ENCODE measurements around the gene GREB1L. TPM values are rescaled to one million over a fixed set of nuclear protein-coding genes. Genes with fewer than 3 reads are reported as not detected.
"Not testable (repeated sequence)": the region's sequence is repeated elsewhere in the genome, so short reads cannot be mapped to it uniquely, and the experiment has no call there.

The GREB1L gene
- total and polyA plus RNA-seq, 12 donors, result 0.39 to 4.9 (median 1.3) TPM

DNA sequence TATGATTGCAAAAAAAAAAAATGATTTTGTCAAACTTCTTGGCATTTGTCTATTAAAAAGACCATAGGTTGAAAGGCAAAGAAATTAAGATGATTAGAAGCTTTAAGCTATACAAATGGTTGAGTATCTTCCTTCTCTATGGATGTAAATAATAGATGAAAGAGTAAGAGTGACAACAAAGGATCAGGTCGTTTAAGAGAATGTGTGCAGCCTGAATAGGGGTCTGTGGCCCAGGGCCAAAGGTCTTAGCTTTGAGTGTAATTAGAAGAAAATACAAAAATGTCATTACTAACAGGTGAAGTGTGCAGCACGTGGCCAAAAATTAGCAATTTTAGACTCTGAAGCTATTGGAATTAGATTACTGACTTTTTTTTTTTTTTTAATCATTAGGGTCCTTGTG is 122.4 kb downstream of the GREB1L start:
- peaks cover 0 to 4% of the 10 kb centered on the region in 2 donors for H3K4me1 ChIP-seq (replicated peaks in 1 of 2)
- no peaks in the 10 kb centered on the region for H3K36me3 ChIP-seq (replicated peaks in 1 of 2)
- no peaks in the 10 kb centered on the region for H3K27me3 ChIP-seq
- no peak overlapping the region for H3K4me3 ChIP-seq
- no peak overlapping the region for H3K27ac ChIP-seq
- no peak for DNase-seq
- 50 to 63% (median 59%) methylated on average over 2 of the region's 2 CpGs for WGBS, 4 donors
- H3K9me3 ChIP-seq (replicated peaks in 1 of 3), result no peaks in the 10 kb centered on the region
- intact Hi-C loops (cut with DNase I), result no loop called here
- TF ChIP-seq CTCF (IDR thresholded peaks at IDR 0.05) (no peak), POLR2A (IDR thresholded peaks at IDR 0.05) (no peak)

- Histone ChIP-seq H3K27me3 (no peaks in the 10 kb centered on the region), H3K4me1 (replicated peaks in 1 of 2) (peaks cover 0 to 4% of the 10 kb centered on the region in 2 donors), H3K9me3 (replicated peaks in 1 of 3) (no peaks in the 10 kb centered on the region), H3K36me3 (replicated peaks in 1 of 2) (no peaks in the 10 kb centered on the region), H3K27ac (no peak overlapping the region), H3K4me3 (no peak overlapping the region)
- intact Hi-C loops (cut with DNase I), result no loop called here
- TF ChIP-seq CTCF (IDR thresholded peaks at IDR 0.05) (no peak), POLR2A (IDR thresholded peaks at IDR 0.05) (no peak)
- 87 to 92% (median 91%) methylated on average over 2 of the region's 2 CpGs for WGBS, 4 donors
- no peak for DNase-seq
Observed at GRCh38 chr18:21366896-21367295, 124.9 kb downstream of the GREB1L start.

DNA sequence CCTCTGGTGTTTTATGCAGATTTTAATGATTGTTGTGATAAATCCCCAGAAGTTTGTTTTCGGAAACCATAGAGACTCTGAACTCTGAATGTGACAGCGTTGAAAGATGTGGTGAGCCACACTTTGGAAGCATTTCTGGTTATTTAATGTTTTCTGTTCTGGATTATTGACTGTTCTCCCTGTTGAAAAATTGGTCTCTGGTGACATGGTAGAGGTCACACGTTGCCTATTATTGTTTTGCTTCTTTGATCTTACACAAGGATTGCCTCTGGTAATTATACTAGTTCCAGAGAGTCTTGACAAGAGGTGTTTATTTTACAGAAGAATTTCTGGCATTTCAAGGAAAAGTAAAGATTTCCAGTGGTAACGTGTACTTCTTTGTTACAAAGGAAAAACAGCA is 127.1 kb downstream of the GREB1L start:
- TF ChIP-seq CTCF (IDR thresholded peaks at IDR 0.05), result no peak
- TF ChIP-seq POLR2A (IDR thresholded peaks at IDR 0.05), result no peak
- intact Hi-C loops (cut with DNase I), result no loop called here
- no peaks in the 10 kb centered on the region for H3K36me3 ChIP-seq (replicated peaks in 1 of 2)
- no peak overlapping the region for H3K4me3 ChIP-seq
- DNase-seq, result no peak
- H3K27me3 ChIP-seq, result no peaks in the 10 kb centered on the region
- no peaks in the 10 kb centered on the region for H3K9me3 ChIP-seq (replicated peaks in 1 of 3)
- 42 to 53% (median 46%) methylated on average over 4 of the region's 4 CpGs for WGBS, 4 donors
- no peak overlapping the region for H3K27ac ChIP-seq
- H3K4me1 ChIP-seq (replicated peaks in 1 of 2), result peaks cover 0 to 4% of the 10 kb centered on the region in 2 donors

GRCh38 chr18:21369597-21369996 is 127.6 kb downstream of the GREB1L start:
- WGBS, 4 donors, result 91 to 94% (median 93%) methylated on average over 7 of the region's 7 CpGs
- intact Hi-C loops (cut with DNase I), result not testable (repeated sequence)

DNA sequence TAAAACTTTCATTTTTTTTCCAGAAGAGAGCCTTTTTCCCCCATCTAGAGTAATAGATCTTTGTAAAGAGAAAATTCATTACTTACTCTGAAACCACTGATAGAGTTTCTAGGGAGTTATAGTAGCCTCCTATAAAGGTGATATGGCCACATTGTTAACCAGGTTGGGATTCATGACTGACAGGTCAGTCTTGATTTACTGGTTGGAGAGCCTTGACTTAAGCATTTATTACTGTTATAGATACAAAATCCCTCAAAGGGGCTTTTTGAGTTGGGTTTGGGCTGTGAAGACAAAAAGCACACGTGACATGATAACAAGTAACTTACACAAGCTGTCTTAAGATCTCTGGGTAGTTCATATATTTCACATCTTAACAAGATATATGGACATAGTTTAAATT is 141.0 kb downstream of the GREB1L start:
- no peaks in the 10 kb centered on the region for H3K36me3 ChIP-seq (replicated peaks in 1 of 2)
- no peak for DNase-seq
- H3K4me1 ChIP-seq (replicated peaks in 1 of 2), result no peaks in the 10 kb centered on the region
- no peak for TF ChIP-seq POLR2A (IDR thresholded peaks at IDR 0.05)
- TF ChIP-seq CTCF (IDR thresholded peaks at IDR 0.05), result no peak
- H3K9me3 ChIP-seq (replicated peaks in 1 of 3), result no peaks in the 10 kb centered on the region
- WGBS, 4 donors, result 59 to 96% (median 93%) methylated on average over 1 of the region's 1 CpG
- H3K4me3 ChIP-seq, result no peak overlapping the region
- no peaks in the 10 kb centered on the region for H3K27me3 ChIP-seq
- intact Hi-C loops (cut with DNase I), result no loop called here
- no peak overlapping the region for H3K27ac ChIP-seq

More at GRCh38 chr18:21369597-21369996, 127.6 kb downstream of the GREB1L start:
- H3K4me3 ChIP-seq; H3K27me3 ChIP-seq; DNase-seq; H3K36me3 ChIP-seq (replicated peaks in 1 of 2); H3K9me3 ChIP-seq (replicated peaks in 1 of 3); H3K27ac ChIP-seq; H3K4me1 ChIP-seq (replicated peaks in 1 of 2): not testable (repeated sequence)

All from adrenal gland (tissue), 12 donors.